Hepatocyte (in vitro differentiated cells): Measurements from ENCODE around the gene SCD5.

Source experiments
- EZH2 ChIP-seq: fragments of 200-600 bp; sonication (generic); IDR thresholded peaks from 2 replicates; pipeline ENCODE4 v1.6.1; 2016; ENCODE audit warnings: antibody characterized with exemption, mild to moderate bottlenecking, borderline replicate concordance
- EZH2phosphoT487 ChIP-seq: fragments of 200-600 bp; sonication (generic); IDR thresholded peaks from one replicate; pipeline ENCODE4 v1.6.1; 2018; ENCODE audit warnings: antibody characterized with exemption, mild to moderate bottlenecking, low read depth, moderate library complexity; ENCODE audit not compliant: unreplicated experiment, severe bottlenecking
- TF ChIP-seq, protein P1 (sequence below): fragments of 200-600 bp; sonication (generic); IDR thresholded peaks from 2 replicates; pipeline ENCODE4 v1.5.1; 2016; ENCODE audit warnings: antibody characterized with exemption, mild to moderate bottlenecking; ENCODE audit not compliant: poor library complexity

DNA sequence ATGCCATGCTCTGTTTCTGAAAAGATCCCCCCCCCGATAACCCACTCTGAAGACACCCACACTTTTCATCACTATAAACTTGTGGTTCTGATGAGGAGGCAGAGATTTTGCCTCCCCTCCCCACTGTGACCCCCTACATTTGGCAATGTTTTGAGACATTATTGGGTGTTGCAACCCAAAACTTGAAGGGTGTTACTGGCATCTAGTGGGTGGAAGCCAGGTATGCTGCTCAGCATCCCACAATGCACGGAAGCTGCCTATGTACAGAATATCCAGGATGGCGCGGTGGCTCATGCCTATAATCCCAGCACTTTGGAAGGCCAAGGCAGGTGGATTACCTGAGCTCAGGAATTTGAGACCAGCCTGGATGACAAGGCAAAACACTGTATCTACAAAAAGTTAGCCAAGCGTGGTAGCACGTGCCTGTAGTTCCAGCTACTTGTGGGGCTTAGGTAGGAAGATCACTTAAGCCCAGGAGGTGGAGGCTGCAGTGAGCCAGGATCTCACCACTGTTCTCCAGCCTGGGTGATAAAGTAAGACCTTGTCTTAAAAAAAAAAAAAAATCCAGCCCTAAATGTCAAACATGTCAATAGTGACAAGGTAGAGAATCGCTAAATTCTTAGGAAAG is 87.3 kb downstream of the SCD5 start:
- no peak for TF ChIP-seq EZH2phosphoT487
- TF ChIP-seq, protein P1, sequence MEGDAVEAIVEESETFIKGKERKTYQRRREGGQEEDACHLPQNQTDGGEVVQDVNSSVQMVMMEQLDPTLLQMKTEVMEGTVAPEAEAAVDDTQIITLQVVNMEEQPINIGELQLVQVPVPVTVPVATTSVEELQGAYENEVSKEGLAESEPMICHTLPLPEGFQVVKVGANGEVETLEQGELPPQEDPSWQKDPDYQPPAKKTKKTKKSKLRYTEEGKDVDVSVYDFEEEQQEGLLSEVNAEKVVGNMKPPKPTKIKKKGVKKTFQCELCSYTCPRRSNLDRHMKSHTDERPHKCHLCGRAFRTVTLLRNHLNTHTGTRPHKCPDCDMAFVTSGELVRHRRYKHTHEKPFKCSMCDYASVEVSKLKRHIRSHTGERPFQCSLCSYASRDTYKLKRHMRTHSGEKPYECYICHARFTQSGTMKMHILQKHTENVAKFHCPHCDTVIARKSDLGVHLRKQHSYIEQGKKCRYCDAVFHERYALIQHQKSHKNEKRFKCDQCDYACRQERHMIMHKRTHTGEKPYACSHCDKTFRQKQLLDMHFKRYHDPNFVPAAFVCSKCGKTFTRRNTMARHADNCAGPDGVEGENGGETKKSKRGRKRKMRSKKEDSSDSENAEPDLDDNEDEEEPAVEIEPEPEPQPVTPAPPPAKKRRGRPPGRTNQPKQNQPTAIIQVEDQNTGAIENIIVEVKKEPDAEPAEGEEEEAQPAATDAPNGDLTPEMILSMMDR, result no peak
- TF ChIP-seq EZH2, result no peak
